CD4-positive, alpha-beta T cell treated with Interleukin-17A for 4 hours (primary cell): Measurements from ENCODE around the gene SLC22A15.
"Not testable (repeated sequence)": the region's sequence is repeated elsewhere in the genome, so short reads cannot be mapped to it uniquely, and the experiment has no call there.

ENCODE experiments used
- DNase-seq: peaks from one replicate; pipeline ENCODE4 v3.0.0-alpha.2; 2020; ENCODE audit warnings: mixed read lengths

The SLC22A15 gene

GRCh38 chr1:116033322-116033721, 57.0 kb downstream of the SLC22A15 start:
- no peak for DNase-seq

- no peak for DNase-seq
Measured at GRCh38 chr1:116036255-116036654, 59.9 kb downstream of the SLC22A15 start.

- no peak for DNase-seq
Measured at GRCh38 chr1:116038679-116039078, 62.4 kb downstream of the SLC22A15 start.

- no peak for DNase-seq
Measured at GRCh38 chr1:116044071-116044470, 67.8 kb downstream of the SLC22A15 start.

GRCh38 chr1:116046933-116047332, 70.6 kb downstream of the SLC22A15 start:
- DNase-seq: not testable (repeated sequence)

GRCh38 chr1:116051896-116052295, 75.6 kb downstream of the SLC22A15 start:
- not testable (repeated sequence) for DNase-seq

- DNase-seq: no peak
Measured at GRCh38 chr1:116062201-116062600, 85.9 kb downstream of the SLC22A15 start.

- DNase-seq: no peak
Measured at GRCh38 chr1:116064616-116065015, 88.3 kb downstream of the SLC22A15 start.

- no peak for DNase-seq
Measured at GRCh38 chr1:116066868-116067565, 90.7 kb downstream of the SLC22A15 start.

- no peak for DNase-seq
Measured at GRCh38 chr1:116067566-116067890, 91.2 kb downstream of the SLC22A15 start.

- no peak for DNase-seq
Measured at GRCh38 chr1:116075575-116075974, 99.3 kb downstream of the SLC22A15 start.

- DNase-seq: no peak
Measured at GRCh38 chr1:116075990-116076389, 99.7 kb downstream of the SLC22A15 start.

GRCh38 chr1:116076831-116077230, 100.5 kb downstream of the SLC22A15 start:
- DNase-seq: no peak

GRCh38 chr1:116078699-116079223, 102.4 kb downstream of the SLC22A15 start:
- DNase-seq: no peak

GRCh38 chr1:116087628-116088027, 111.3 kb downstream of the SLC22A15 start:
- no peak for DNase-seq

GRCh38 chr1:116089870-116090269, 113.6 kb downstream of the SLC22A15 start:
- no peak for DNase-seq

GRCh38 chr1:116091083-116091482, 114.8 kb downstream of the SLC22A15 start:
- DNase-seq: no peak

GRCh38 chr1:116092752-116093489, 116.6 kb downstream of the SLC22A15 start:
- no peak for DNase-seq

GRCh38 chr1:116095027-116095426, 118.7 kb downstream of the SLC22A15 start:
- DNase-seq: no peak

- no peak for DNase-seq
Measured at GRCh38 chr1:116096013-116096618, 119.8 kb downstream of the SLC22A15 start.

GRCh38 chr1:116097626-116098025, 121.3 kb downstream of the SLC22A15 start:
- no peak for DNase-seq

GRCh38 chr1:116099379-116099778, 123.1 kb downstream of the SLC22A15 start:
- no peak for DNase-seq

GRCh38 chr1:116099919-116100318, 123.6 kb downstream of the SLC22A15 start:
- no peak for DNase-seq

- no peak for DNase-seq
Measured at GRCh38 chr1:116104667-116105066, 128.4 kb downstream of the SLC22A15 start.
